ENCODE measurements around the gene RAPGEF1.

RAPGEF1 gene

DNA sequence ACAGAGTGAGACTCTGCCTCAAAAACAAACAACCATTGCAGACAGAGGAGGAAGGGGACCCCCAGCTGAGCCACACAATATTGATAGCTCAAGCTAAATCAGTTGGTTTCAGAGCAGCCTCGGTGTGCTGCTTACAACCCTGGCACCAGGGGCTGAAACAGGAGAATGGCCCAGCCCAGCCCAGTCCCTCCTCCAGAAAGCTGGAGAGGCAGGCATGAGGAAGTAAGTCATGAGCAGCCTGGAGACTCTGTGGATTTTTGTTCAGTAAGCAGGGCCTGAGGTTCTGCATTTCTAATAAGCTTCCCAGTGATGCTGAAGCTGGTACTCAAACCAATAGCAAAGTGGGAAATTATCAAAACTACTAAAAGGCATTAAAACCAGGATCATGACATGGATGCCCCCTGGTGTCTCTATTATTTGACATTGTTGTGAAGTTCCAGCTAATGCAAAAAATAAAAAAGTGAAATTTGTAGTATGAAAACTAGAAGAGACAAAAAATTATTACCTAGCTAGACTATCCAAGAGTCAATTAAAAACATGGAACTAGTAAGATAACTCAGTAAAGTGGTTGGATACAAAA lies 180.4 kb downstream of the RAPGEF1 start:
- DNase-seq (ENCODE audit: low read depth in 1 of 2, low spot score in 1 of 2) = no peak
- TF ChIP-seq, protein P1, sequence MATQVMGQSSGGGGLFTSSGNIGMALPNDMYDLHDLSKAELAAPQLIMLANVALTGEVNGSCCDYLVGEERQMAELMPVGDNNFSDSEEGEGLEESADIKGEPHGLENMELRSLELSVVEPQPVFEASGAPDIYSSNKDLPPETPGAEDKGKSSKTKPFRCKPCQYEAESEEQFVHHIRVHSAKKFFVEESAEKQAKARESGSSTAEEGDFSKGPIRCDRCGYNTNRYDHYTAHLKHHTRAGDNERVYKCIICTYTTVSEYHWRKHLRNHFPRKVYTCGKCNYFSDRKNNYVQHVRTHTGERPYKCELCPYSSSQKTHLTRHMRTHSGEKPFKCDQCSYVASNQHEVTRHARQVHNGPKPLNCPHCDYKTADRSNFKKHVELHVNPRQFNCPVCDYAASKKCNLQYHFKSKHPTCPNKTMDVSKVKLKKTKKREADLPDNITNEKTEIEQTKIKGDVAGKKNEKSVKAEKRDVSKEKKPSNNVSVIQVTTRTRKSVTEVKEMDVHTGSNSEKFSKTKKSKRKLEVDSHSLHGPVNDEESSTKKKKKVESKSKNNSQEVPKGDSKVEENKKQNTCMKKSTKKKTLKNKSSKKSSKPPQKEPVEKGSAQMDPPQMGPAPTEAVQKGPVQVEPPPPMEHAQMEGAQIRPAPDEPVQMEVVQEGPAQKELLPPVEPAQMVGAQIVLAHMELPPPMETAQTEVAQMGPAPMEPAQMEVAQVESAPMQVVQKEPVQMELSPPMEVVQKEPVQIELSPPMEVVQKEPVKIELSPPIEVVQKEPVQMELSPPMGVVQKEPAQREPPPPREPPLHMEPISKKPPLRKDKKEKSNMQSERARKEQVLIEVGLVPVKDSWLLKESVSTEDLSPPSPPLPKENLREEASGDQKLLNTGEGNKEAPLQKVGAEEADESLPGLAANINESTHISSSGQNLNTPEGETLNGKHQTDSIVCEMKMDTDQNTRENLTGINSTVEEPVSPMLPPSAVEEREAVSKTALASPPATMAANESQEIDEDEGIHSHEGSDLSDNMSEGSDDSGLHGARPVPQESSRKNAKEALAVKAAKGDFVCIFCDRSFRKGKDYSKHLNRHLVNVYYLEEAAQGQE (IDR thresholded peaks at IDR 0.05; ENCODE audit: insufficient replicate concordance, low read depth) = no peak
- TF ChIP-seq GABPA (IDR thresholded peaks at IDR 0.05; ENCODE audit: low read depth) (no peak), POLR2AphosphoS5 (IDR thresholded peaks at IDR 0.05; ENCODE audit: low read depth) (no peak), SPI1 (IDR thresholded peaks at IDR 0.05; ENCODE audit: borderline replicate concordance, low read depth) (no peak)
- TF ChIP-seq, protein P2, sequence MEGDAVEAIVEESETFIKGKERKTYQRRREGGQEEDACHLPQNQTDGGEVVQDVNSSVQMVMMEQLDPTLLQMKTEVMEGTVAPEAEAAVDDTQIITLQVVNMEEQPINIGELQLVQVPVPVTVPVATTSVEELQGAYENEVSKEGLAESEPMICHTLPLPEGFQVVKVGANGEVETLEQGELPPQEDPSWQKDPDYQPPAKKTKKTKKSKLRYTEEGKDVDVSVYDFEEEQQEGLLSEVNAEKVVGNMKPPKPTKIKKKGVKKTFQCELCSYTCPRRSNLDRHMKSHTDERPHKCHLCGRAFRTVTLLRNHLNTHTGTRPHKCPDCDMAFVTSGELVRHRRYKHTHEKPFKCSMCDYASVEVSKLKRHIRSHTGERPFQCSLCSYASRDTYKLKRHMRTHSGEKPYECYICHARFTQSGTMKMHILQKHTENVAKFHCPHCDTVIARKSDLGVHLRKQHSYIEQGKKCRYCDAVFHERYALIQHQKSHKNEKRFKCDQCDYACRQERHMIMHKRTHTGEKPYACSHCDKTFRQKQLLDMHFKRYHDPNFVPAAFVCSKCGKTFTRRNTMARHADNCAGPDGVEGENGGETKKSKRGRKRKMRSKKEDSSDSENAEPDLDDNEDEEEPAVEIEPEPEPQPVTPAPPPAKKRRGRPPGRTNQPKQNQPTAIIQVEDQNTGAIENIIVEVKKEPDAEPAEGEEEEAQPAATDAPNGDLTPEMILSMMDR (IDR thresholded peaks at IDR 0.05; ENCODE audit: insufficient read depth, low read length) = no peak
- Histone ChIP-seq H3K27me3 (ENCODE audit: insufficient read depth, poor library complexity, severe bottlenecking) (peaks cover 6% of the 10 kb centered on the region), H3K27ac (replicated peaks) (no peak overlapping the region), H3K4me3 (replicated peaks; ENCODE audit: insufficient read depth, low read length) (no peak overlapping the region)

- H3K27me3 ChIP-seq (ENCODE audit: insufficient read depth, poor library complexity, severe bottlenecking) = peaks cover 6% of the 10 kb centered on the region
- H3K4me3 ChIP-seq (replicated peaks; ENCODE audit: insufficient read depth, low read length) = no peak overlapping the region
- DNase-seq (ENCODE audit: low read depth in 1 of 2, low spot score in 1 of 2) = no peak
- TF ChIP-seq, protein P1 (IDR thresholded peaks at IDR 0.05; ENCODE audit: insufficient replicate concordance, low read depth) = no peak
- no peak for TF ChIP-seq SPI1 (IDR thresholded peaks at IDR 0.05; ENCODE audit: borderline replicate concordance, low read depth)
- no peak for TF ChIP-seq GABPA (IDR thresholded peaks at IDR 0.05; ENCODE audit: low read depth)
- TF ChIP-seq POLR2AphosphoS5 (IDR thresholded peaks at IDR 0.05; ENCODE audit: low read depth) = no peak
- TF ChIP-seq, protein P2 (IDR thresholded peaks at IDR 0.05; ENCODE audit: insufficient read depth, low read length) = no peak
- no peak overlapping the region for H3K27ac ChIP-seq (replicated peaks)
Observed at GRCh38 chr9:131557855-131558548, 181.9 kb downstream of the RAPGEF1 start.

- peaks cover 6% of the 10 kb centered on the region for H3K27me3 ChIP-seq (ENCODE audit: insufficient read depth, poor library complexity, severe bottlenecking)
- no peak for TF ChIP-seq SPI1 (IDR thresholded peaks at IDR 0.05; ENCODE audit: borderline replicate concordance, low read depth)
- no peak for TF ChIP-seq GABPA (IDR thresholded peaks at IDR 0.05; ENCODE audit: low read depth)
- TF ChIP-seq, protein P1 (IDR thresholded peaks at IDR 0.05; ENCODE audit: insufficient replicate concordance, low read depth) = no peak
- TF ChIP-seq POLR2AphosphoS5 (IDR thresholded peaks at IDR 0.05; ENCODE audit: low read depth) = no peak
- TF ChIP-seq, protein P2 (IDR thresholded peaks at IDR 0.05; ENCODE audit: insufficient read depth, low read length) = no peak
- DNase-seq (ENCODE audit: low read depth in 1 of 2, low spot score in 1 of 2) = no peak
Observed at GRCh38 chr9:131555841-131556673, 183.8 kb downstream of the RAPGEF1 start.

More at GRCh38 chr9:131555841-131556673, 183.8 kb downstream of the RAPGEF1 start:
- H3K27ac ChIP-seq (replicated peaks) = no peak overlapping the region
- H3K4me3 ChIP-seq (replicated peaks; ENCODE audit: insufficient read depth, low read length) = no peak overlapping the region
